Left forelimb (tissue), 1 donor: ENCODE results near the gene N4BP3.
A peak's percentile ranks its signal among the peaks of the same experiment; 100 is the strongest.

Experiments used
- DNase-seq: peaks from one replicate; pipeline ENCODE4 v3.0.0-alpha.2; 2018; ENCODE audit warnings: low spot score

N4BP3 gene

DNA sequence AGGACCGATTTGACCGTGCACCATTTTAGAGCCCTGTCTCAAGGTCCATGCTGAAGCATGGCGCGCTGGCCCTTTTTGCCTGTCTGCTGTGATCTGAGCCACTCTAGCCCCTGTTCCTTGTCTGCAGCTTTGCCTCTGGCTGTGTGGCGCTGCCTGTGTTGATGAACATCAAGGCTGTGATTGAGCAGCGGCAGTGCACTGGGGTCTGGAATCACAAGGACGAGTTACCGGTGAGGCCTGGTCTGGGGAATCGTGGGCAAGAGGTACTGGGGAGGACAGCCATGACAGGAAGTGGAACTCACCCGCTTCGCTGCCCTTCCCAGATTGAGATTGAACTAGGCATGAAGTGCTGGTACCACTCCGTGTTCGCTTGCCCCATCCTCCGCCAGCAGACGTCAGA is 34.1 kb downstream of the N4BP3 start:
- no peak for DNase-seq

- DNase-seq = no peak
These were observed 36.0 kb downstream of the N4BP3 start for GRCh38 chr5:178149199-178149932.

DNA sequence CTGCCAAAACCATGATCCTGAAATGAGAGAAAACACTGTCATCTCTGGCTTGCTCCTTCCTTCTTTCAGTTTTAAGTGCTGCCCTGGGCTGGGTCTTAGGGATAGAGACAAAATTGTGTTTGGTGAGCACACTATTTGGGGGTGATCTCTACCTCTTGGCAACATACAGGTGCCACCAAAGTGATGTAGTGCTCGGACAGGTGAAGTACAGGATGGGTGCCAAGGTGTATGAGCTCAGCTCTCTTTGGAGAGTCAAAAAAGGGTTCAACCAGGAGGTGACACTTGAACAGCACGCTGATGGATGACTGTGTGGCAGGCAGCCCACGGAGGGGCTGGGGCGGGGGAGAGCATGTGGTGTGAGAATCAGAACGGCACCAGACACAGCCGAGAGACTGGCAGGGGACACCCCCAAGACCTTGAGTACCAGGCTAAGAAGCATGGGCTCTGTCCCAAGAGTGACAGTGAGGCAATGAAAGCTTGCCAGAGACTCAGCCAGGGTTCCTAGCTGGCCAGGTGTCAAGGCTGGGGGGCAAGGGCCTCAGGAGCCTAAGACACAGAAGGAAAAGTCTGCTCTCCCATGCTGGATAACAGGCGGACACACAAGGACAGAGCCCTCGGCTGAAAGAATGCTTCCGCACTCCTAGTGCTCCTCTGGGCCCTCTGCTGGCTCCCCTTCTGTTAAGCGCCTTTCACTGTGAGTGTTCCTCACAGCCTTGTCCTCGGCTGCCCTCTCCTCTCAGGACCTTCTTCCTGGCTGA is 37.8 kb downstream of the N4BP3 start:
- no peak for DNase-seq

GRCh38 chr5:178152491-178153444 is 39.4 kb downstream of the N4BP3 start:
- DNase-seq = no peak

GRCh38 chr5:178153530-178154340 is 40.4 kb downstream of the N4BP3 start, which contains the start of gene NHP2:
Gene NHP2, minus strand, starts transcription at chr5:178153885. Its CDS starts 68 bp downstream, at chr5:178153817.
- peak; percentile 98 for DNase-seq

GRCh38 chr5:178155065-178155464 is 41.7 kb downstream of the N4BP3 start:
- no peak for DNase-seq

DNA sequence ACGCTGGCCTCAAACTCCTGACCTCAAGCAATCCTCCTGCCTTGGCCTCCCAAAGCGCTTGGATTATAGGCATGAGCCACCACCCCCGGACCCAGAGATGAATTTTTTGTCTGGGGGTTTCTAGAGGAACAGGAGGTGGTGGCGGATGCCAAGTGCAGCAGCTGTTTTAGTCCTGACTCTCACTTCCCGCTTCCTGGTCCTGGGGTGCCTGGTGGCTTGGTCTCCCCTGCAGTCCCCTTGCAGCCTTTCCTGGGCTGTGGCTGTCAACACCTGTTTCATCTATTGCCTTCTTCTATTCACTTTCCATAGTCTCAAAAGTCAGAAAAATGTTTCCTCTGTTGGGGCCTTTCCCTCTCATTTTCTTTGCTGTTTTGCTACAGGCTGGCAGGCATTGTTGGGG is 46.8 kb downstream of the N4BP3 start:
- DNase-seq = no peak

DNA sequence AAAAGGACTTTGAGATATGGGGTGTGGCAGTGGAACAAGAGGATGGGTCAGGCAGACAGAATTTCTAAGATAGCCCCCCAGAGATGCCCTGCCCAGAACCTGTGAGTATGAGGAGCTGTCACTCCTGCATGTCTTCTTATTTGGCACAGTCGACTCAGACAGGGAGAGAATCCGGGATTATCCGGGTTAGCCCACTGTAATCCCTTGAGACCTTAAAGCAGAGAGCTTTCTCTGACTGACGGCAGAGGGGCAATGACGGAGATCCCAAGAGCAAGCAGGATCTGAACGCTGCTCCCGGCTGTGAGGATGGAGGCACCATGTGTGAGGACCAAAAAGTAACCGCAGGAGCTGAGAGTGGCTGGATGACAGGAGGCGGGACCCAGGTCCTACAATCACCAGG is 49.1 kb downstream of the N4BP3 start:
- DNase-seq = no peak

- peak; percentile 90 for DNase-seq
These were observed 50.7 kb downstream of the N4BP3 start for GRCh38 chr5:178163772-178164735.

DNA sequence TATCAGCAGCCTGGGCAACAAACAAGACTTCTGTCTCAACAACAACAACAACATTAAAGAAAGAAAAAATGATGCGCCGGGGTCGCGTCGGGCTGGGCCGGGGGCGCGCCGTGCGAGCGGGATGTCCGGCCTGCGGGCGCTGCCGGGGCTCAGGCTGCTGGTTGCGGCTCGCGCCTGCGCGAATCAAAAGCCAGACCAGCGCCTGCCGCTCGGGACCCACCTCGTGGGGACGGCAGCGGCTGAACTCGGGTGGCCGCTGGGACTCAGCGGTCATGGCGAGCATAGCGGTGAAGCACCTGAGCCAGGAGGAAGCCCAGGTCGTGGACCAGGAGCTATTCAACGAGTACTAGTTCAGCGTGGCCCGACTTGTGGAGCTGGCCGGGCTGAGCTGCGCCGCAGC is 52.2 kb downstream of the N4BP3 start:
- DNase-seq = no peak

DNA sequence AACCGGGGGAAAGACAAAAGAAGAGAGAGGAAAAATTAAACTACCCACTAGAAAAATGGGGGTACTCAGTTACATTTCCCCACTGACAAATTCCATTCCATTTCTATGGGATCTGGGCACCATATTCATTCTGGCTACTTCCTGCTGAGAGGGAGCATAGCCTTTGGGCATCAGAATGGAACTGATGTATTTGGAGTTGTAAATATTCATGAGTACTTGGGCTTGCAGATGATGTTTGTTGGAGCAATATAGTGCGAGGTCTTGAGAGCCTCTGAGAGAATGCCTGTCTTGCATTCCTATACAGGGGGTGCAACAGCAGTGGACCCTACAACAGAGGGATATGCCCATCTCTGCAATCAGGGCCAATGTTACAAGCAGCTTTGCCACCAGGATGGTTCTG is 57.1 kb downstream of the N4BP3 start:
- no peak for DNase-seq

- no peak for DNase-seq
These were observed 61.1 kb downstream of the N4BP3 start for GRCh38 chr5:178174456-178174855.
